Superior temporal gyrus (tissue), 1 donor: ENCODE measurements around the gene NPIPB4.
"Not testable (repeated sequence)": the region's sequence is repeated elsewhere in the genome, so short reads cannot be mapped to it uniquely, and the experiment has no call there.

Experiments used
- DNase-seq: peaks from one replicate; pipeline ENCODE4 v3.0.0-alpha.2; 2016; ENCODE audit errors: extremely low spot score

The NPIPB4 gene

GRCh38 chr16:21857656-21858055 lies at the start of gene NPIPB4:
TSS of gene NPIPB4 (minus strand) at chr16:21857756. CDS start at chr16:21857378, 378 bp downstream.
- not testable (repeated sequence) for DNase-seq

- DNase-seq = not testable (repeated sequence)
These were observed 41.4 kb upstream of the NPIPB4 start for GRCh38 chr16:21898998-21899397.

GRCh38 chr16:21881988-21882387 lies 24.4 kb upstream of the NPIPB4 start:
- not testable (repeated sequence) for DNase-seq

DNA sequence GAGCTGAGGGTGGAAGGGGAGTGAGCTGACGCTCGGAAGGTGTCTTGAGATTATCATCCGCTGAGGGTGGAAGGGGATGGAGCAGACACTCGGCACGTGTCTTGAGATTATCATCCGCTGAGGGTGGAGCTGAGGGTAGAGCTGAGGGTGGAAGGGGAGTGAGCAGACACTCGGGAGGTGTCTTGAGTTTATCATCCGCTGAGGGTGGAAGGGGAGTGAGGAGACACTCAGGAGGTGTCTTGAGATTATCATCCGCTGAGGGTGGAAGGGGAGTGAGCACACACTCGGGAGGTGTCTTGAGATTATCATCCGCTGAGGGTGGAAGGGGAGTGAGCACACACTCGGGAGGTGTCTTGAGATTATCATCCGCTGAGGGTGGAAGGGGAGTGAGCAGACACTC lies 20.4 kb downstream of the NPIPB4 start:
- DNase-seq = not testable (repeated sequence)

- DNase-seq = not testable (repeated sequence)
These were observed 21.2 kb downstream of the NPIPB4 start for GRCh38 chr16:21836334-21836733.

- DNase-seq = not testable (repeated sequence)
These were observed 21.8 kb downstream of the NPIPB4 start for GRCh38 chr16:21835747-21836146.

DNA sequence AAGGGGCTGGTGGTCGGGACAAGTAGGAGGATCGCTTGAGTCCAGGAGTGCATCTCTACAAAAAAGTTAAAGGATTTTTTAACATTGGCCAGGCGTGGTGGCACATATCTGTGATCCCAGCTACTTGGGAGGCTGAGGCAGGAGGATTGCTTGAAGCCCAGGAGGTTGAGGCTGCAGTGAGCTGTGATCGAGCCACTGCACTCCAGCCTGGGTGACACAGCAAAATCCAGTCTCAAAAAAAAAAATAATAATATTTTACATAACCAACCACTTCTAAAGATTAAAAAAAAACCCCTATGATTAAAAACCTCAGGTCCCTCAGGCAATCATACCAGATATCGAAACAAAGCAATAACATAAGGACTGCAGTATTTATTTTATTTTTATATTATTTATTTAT lies 23.3 kb downstream of the NPIPB4 start:
- not testable (repeated sequence) for DNase-seq

DNA sequence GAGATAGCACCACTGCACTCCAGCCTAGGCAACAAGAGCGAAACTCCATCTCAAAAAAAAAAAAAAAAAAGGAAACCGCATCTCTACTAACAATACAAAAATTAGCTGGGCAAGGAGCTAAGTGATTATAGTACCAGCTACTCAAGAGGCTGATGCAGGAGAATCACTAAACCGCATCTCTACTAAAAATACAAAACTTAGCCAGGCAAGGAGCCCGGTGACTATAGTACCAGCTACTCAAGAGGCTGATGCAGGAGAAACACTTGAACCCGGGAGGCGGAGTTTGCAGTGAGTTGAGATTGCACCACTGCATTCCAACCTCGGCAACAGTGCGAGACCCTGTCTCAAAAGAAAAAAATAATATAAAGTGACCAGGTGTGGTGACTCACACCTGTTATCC lies 27.6 kb downstream of the NPIPB4 start:
- not testable (repeated sequence) for DNase-seq

- DNase-seq = not testable (repeated sequence)
These were observed 31.4 kb downstream of the NPIPB4 start for GRCh38 chr16:21826067-21826706.

DNA sequence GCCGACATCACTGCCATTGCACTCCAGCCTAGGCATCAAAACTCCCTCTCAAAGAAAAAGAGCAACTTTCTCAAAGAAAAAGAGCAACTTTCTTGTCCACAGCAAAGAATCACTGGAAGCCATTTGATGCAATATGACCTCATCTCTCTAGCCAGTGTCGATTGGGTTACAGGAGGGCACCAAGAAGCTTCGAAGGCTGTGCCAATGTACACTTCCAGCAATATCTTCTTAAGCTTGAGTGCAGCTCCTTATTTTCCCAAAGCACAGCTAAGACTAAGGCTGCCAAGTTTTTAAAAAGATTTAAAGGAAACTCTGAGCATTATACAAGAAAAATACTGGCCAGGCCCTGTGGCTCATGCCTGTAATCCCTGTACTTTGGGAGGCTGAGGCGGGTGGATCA lies 32.0 kb downstream of the NPIPB4 start:
- not testable (repeated sequence) for DNase-seq

- not testable (repeated sequence) for DNase-seq
These were observed 34.3 kb downstream of the NPIPB4 start for GRCh38 chr16:21823258-21823657.

- DNase-seq = peak; percentile 7
These were observed 36.6 kb downstream of the NPIPB4 start for GRCh38 chr16:21820908-21821465.

DNA sequence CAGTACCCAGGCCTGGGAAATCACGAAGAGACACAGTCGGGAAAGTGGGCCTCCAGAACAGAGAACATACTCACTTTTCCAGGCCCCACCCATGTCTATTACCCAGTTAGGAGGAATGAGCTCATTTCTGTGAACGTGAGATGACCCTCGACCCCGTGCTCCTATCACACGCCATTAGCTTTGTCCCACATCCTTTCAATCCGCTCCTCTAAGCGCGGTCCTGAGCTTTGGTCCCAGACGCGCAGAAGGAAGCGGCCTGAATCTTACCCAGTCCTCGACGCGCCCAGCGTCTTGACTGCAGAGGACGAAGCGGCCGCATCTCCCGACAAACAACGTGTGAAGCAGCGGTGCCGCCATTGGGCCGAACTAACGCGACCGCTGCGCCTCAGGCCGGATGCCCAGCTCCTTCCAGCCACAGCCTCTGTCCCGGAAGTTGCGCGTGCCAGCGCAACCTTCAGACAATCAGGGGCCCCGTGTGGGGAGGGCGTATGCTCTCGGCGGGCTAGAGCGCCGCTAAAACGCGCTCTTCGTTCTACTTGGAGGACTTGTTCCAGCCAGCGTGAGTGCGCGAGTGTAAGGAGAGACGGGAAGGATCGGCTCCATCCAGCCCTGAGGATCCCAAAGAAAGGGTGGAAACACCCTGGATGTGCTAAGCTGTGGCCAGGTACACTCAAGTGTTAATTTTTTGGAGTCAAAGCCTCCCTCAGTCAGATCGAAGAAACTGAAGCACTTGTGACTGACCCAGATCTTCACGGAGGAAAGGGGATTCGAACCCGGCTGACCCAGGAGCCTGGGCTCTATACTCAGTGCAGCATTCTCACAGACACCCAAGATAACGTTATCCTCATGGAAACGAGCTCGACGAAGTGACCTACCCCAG lies 37.3 kb downstream of the NPIPB4 start:
- peak; percentile 57 for DNase-seq

DNA sequence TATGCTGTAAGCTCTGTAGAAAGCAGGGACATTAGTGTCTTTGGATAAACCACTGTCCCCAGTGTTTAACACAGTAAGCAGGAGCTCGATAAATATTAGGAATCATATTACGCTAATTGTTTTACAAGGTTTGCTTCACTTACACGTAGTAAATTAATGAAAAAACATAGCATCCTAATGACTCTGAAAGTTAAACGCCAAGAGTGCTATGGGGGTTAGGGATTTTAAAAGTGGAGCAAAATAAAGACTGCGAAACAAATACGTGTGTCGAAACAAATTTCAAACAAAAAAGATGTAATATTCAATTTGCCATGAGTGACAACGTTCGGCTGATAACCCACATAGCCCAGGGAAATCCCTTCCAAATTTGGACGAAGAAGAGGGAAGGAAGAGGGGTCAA lies 37.9 kb downstream of the NPIPB4 start:
- DNase-seq = not testable (repeated sequence)

DNA sequence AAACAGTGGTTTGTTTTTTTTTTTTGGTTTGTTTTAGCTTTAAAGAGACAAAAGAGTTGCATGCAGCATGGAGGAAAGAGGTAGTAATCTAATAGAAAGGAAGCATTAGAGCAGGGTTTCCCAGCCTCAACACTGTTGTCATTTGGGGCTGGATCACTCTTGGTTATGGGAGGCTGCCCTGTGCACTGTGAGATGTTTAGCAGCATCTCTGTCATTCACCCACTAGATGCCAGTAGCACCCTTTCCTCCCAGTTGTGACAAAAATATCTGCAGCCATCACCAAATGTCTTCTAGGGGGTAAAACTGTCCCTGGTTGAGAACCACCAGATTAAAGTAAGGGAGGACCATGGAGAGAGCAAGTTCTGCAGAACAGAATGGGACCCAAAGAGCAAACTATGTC lies 40.5 kb downstream of the NPIPB4 start:
- not testable (repeated sequence) for DNase-seq

- not testable (repeated sequence) for DNase-seq
These were observed 41.9 kb downstream of the NPIPB4 start for GRCh38 chr16:21815694-21816093.

DNA sequence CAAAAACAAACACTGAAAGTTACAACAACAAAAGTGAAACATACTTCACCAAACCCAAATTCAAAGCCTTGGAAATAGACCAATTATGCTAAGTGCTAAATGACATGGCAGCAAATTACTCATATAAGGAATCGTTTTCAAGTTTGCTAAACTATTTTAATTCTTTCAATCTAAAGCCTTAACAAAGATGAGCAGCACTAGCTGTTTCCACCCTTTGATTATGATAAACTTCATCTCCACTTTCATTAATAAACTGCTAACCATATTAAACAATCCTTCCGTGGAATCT lies 55.2 kb downstream of the NPIPB4 start:
- DNase-seq = not testable (repeated sequence)

DNA sequence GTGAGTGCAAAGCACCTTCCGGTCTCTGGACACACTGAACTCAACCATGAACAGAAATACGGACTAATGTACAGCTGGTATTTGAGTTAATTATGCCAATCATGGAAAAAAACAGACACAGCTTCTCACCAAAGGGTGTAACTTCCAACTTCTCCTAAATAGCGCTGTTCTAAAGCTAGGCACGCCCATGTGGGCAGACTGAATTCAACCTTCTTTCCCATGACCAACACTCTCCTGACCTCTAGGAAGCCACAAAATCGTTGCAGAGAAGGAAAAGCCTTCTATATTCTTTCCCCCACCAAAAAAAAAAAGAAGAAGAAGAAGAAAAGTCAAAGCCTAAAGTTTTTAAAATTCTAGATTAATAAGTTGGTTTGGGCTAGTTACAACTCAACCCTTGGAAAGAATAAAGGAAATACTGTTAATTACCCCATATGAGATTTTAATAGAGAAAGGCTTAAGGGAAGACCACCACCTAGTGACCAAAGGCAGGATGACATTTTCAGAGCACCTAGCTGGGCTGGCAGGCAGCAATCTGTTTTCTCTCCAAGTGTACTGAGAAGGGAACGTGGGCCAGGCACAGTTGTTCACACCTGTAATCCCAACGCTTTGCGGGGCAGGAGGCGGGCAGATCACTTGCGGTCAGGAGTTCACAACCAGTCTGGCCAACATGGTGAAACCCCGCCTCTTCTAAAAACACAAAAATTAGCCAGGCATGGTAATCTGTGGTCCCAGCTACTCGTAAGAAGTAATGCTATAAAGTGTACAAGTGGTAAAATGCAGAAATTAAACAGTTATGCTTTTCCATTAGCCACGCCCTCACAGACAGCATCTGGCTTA lies 55.8 kb downstream of the NPIPB4 start:
- peak; percentile 18 for DNase-seq

- DNase-seq = not testable (repeated sequence)
These were observed 59.0 kb downstream of the NPIPB4 start for GRCh38 chr16:21798601-21799000.

GRCh38 chr16:21793310-21793709 lies 64.2 kb downstream of the NPIPB4 start:
- not testable (repeated sequence) for DNase-seq

DNA sequence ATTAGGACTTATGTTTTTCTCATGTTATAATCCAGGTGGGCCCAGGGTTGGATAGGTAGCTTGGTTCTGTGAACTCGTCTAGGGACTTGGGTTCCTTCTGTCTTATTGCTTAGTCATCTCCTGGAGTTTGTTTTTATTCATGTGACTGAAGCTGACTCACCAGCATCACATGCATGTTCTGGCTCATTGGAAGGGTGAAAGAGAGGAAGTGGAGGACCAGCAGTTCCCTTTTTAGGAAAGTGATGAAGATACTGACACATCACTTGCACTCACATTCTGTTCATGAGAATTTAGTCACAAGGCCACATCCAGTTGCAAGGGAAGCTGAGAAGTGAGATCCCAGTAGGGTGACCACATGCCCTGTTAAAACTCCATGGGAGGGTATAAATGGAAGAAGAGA lies 67.0 kb downstream of the NPIPB4 start:
- DNase-seq = not testable (repeated sequence)
